A549 (cell line): Measurements from ENCODE around the gene NKD1. TPM values are rescaled to one million over a fixed set of nuclear protein-coding genes. Genes with fewer than 3 reads are reported as not detected.

Experiments
- ATAC-seq, 2 experiments: fragments of 200-7000 bp in 1 of 2; fragments of >200 bp in 1 of 2; cut with Nextera tagmentation in 1 of 2; cut with Tn5 transposase in 1 of 2; 3 replicates each; pipeline versions ENCODE4 v1.8.0 to v1.9.1; 2018 to 2020; ENCODE audit warnings: mild to moderate bottlenecking in 1 of 2, moderate library complexity in 1 of 2
- CTCF ChIA-PET: fragments of 300-600 bp; sonication (Branson Sonifier 250); formaldehyde crosslinking; extraction: SDS; loops from one replicate; lab custom pipeline; 2021; ENCODE audit warnings: antibody characterized with exemption, inconsistent platforms; lab: Yijun Ruan, JAX
- POLR2A ChIA-PET: fragments of 350-600 bp; formaldehyde crosslinking; extraction: SDS; loops from one replicate; lab custom pipeline; 2021; ENCODE audit warnings: antibody characterized with exemption, inconsistent platforms; lab: Yijun Ruan, JAX
- DNase-seq, 2 experiments: peaks; one replicate each; pipeline versions ENCODE4 v3.0.0 to v3.0.0-alpha.2; 2011 to 2016; ENCODE audit warnings: low read depth in 1 of 2, low spot score in 1 of 2
- FAIRE-seq: peaks from 2 replicates; lab custom pipeline; 2011; peaks lifted over from hg19 to GRCh38; lab: Jason Lieb, UNC
- H3K27ac ChIP-seq, 2 experiments: fragments of >200 bp; sonication (Bioruptor Twin); formaldehyde crosslinking; 3 replicates each; pipeline ENCODE4 v1.5.1; 2016 to 2017
- H3K4me1 ChIP-seq: fragments of >200 bp; sonication (Bioruptor Twin); formaldehyde crosslinking; 3 replicates; pipeline ENCODE4 v1.6.1; 2016
- H3K4me2 ChIP-seq: fragments of >200 bp; sonication (Bioruptor Twin); formaldehyde crosslinking; 3 replicates; pipeline ENCODE4 v1.6.1; 2016
- H3K4me3 ChIP-seq: fragments of >200 bp; sonication (Bioruptor Twin); formaldehyde crosslinking; 3 replicates; pipeline ENCODE4 v1.5.1; 2016
- H3K9me3 ChIP-seq: fragments of >200 bp; sonication (Bioruptor Twin); formaldehyde crosslinking; 3 replicates; pipeline ENCODE4 v1.6.1; 2016
- BCL3 ChIP-seq: fragments of >200 bp; sonication (Bioruptor Twin); formaldehyde crosslinking; IDR thresholded peaks from 3 replicates; pipeline ENCODE4 v1.6.1; 2016
- BHLHE40 ChIP-seq: IDR thresholded peaks from 2 replicates; pipeline ENCODE4 v1.6.1; 2012; ENCODE audit warnings: low read depth, low read length, inconsistent platforms
- CBX2 ChIP-seq: fragments of 200-600 bp; sonication (generic); IDR thresholded peaks from 2 replicates; pipeline ENCODE4 v1.6.1; 2016; ENCODE audit warnings: low read depth, mild to moderate bottlenecking, borderline replicate concordance
- CHD2 ChIP-seq: fragments of 150-350 bp; IDR thresholded peaks from 2 replicates; pipeline ENCODE4 v1.6.1; 2014; ENCODE audit warnings: low read length; ENCODE audit not compliant: partially characterized antibody
- CHD4 ChIP-seq: fragments of 200-600 bp; sonication (generic); IDR thresholded peaks from 2 replicates; pipeline ENCODE4 v1.6.1; 2016; ENCODE audit warnings: antibody characterized with exemption, mild to moderate bottlenecking, borderline replicate concordance
- E2F6 ChIP-seq: IDR thresholded peaks from 2 replicates; pipeline ENCODE4 v1.6.1; 2012; ENCODE audit warnings: low read depth, borderline replicate concordance
- EHF ChIP-seq: fragments of 250-450 bp; sonication (Bioruptor Pico); IDR thresholded peaks from 2 replicates; pipeline ENCODE4 v1.5.0; 2020; ENCODE audit warnings: mild to moderate bottlenecking
- EHMT2 ChIP-seq: fragments of 200-600 bp; sonication (generic); IDR thresholded peaks from 2 replicates; pipeline ENCODE4 v1.6.1; 2016; ENCODE audit warnings: antibody characterized with exemption, low read depth, mild to moderate bottlenecking, moderate library complexity
- EP300 ChIP-seq, 2 experiments: fragments of >200 bp; sonication (Bioruptor Twin); formaldehyde crosslinking; IDR thresholded peaks; 2 replicates in 1 of 2; 3 replicates in 1 of 2; pipeline ENCODE4 v1.6.1; 2016 to 2017
- FOSL2 ChIP-seq, 2 experiments: fragments of 450-650 bp in 1 of 2; fragments of >200 bp in 1 of 2; sonication (Bioruptor Twin) in 1 of 2; formaldehyde crosslinking; IDR thresholded peaks; 2 replicates each; pipeline versions ENCODE4 v1.5.0 to v1.6.1; 2016 to 2020; ENCODE audit warnings: mild to moderate bottlenecking in 1 of 2, moderate library complexity in 1 of 2
- FOXS1 ChIP-seq: fragments of 250-450 bp; sonication (Bioruptor Pico); IDR thresholded peaks from 2 replicates; pipeline ENCODE4 v1.5.0; 2020; ENCODE audit warnings: mild to moderate bottlenecking, moderate library complexity
- HES2 ChIP-seq: fragments of >200 bp; sonication (Bioruptor Twin); formaldehyde crosslinking; IDR thresholded peaks from 2 replicates; pipeline ENCODE4 v1.6.1; 2016
- HEYL ChIP-seq: fragments of 250-450 bp; sonication (Bioruptor Pico); IDR thresholded peaks from 2 replicates; pipeline ENCODE4 v1.8.0; 2021; ENCODE audit warnings: mild to moderate bottlenecking, moderate library complexity
- HMGXB4 ChIP-seq: fragments of 250-450 bp; sonication (Bioruptor Pico); IDR thresholded peaks from 2 replicates; pipeline ENCODE4 v1.5.0; 2021; ENCODE audit warnings: mild to moderate bottlenecking, moderate library complexity, borderline replicate concordance
- HOXB13 ChIP-seq: fragments of 250-450 bp; sonication (Bioruptor Pico); IDR thresholded peaks from 2 replicates; pipeline ENCODE4 v1.5.0; 2020; ENCODE audit warnings: low read depth, mild to moderate bottlenecking, moderate library complexity
- JUN ChIP-seq, 2 experiments: fragments of >200 bp; sonication (Bioruptor Twin); formaldehyde crosslinking; IDR thresholded peaks; 2 replicates in 1 of 2; 3 replicates in 1 of 2; pipeline ENCODE4 v1.6.1; 2016 to 2017
- KDM5A ChIP-seq: fragments of 200-600 bp; sonication (generic); IDR thresholded peaks from 2 replicates; pipeline ENCODE4 v1.6.1; 2016; ENCODE audit warnings: antibody characterized with exemption, mild to moderate bottlenecking
- MAFK ChIP-seq: fragments of 450-650 bp; IDR thresholded peaks from 2 replicates; pipeline ENCODE4 v1.6.1; 2014; ENCODE audit not compliant: partially characterized antibody
- MYC ChIP-seq: IDR thresholded peaks from 2 replicates; pipeline ENCODE4 v1.6.1; 2012; ENCODE audit warnings: mild to moderate bottlenecking, inconsistent platforms, low read length, improper control_type of control experiment, borderline replicate concordance
- NFE2L2 ChIP-seq: fragments of 150-350 bp; conservative IDR thresholded peaks from 2 replicates; pipeline ENCODE4 v1.6.1; 2014; ENCODE audit warnings: low read length
- NPAS2 ChIP-seq: fragments of 250-450 bp; sonication (Bioruptor Pico); IDR thresholded peaks from 2 replicates; pipeline ENCODE4 v1.8.0; 2022; ENCODE audit warnings: mild to moderate bottlenecking, moderate library complexity, borderline replicate concordance
- NR3C1 ChIP-seq: fragments of >200 bp; sonication (Bioruptor Twin); formaldehyde crosslinking; IDR thresholded peaks from 3 replicates; pipeline ENCODE4 v1.6.1; 2017
- RCOR1 ChIP-seq: fragments of 150-350 bp; IDR thresholded peaks from 2 replicates; pipeline ENCODE4 v1.6.1; 2014; ENCODE audit warnings: antibody characterized with exemption, low read length, low read depth
- SREBF2 ChIP-seq: fragments of 450-650 bp; IDR thresholded peaks from 2 replicates; pipeline ENCODE4 v1.6.1; 2014; ENCODE audit warnings: mild to moderate bottlenecking, moderate library complexity
- TFCP2L1 ChIP-seq: fragments of 250-450 bp; sonication (Bioruptor Pico); IDR thresholded peaks from 2 replicates; pipeline ENCODE4 v1.5.0; 2021; ENCODE audit warnings: mild to moderate bottlenecking
- TP53 ChIP-seq: fragments of 250-450 bp; sonication (Bioruptor Pico); IDR thresholded peaks from 2 replicates; pipeline ENCODE4 v1.5.0; 2021; ENCODE audit warnings: mild to moderate bottlenecking, moderate library complexity
- ZSCAN20 ChIP-seq: fragments of 250-450 bp; sonication (Bioruptor Pico); IDR thresholded peaks from 2 replicates; pipeline ENCODE4 v1.8.0; 2022; ENCODE audit warnings: mild to moderate bottlenecking, moderate library complexity
- WGBS: methylation state at CpG from one replicate; pipeline ENCODE4 v1.1.6; 2017; ENCODE audit errors: missing lambda C conversion rate; 5-methylcytosine and 5-hydroxymethylcytosine counted together
- polyA plus RNA-seq, 4 experiments: library from polyadenylated mRNA; depleted of rRNA in 3 of 4; stranded (reverse); fragments of >200 nt; fragmentation: RNase III in 1 of 4; extraction: RNeasy Plus Mini Kit Qiagen cat#74134 plus additional on column Dnase treatment in 1 of 4; gene quantifications; 2 replicates in 3 of 4; 3 replicates in 1 of 4; pipeline ENCODE4 v1.2.3, GENCODE V29; 2011 to 2017

NKD1 gene
- polyA plus RNA-seq, 2 of the 4 experiments (the other 2 are of a cell fraction), result 0.10 to 0.19 TPM

- CTCF ChIA-PET, result interaction anchor here (0.9 kb wide), 1 partner anchor 20 kb away, joined by 3 read pairs; no protein-coding TSS in a partner anchor
- Histone ChIP-seq H3K4me2 (no peak overlapping the region), H3K4me1 (0 out of 3 replicates have a peak, but pooled peaks cover 3% of the 10 kb centered on the region), H3K27ac (no peak overlapping the region), H3K4me3 (no peak overlapping the region), H3K9me3 (no peaks in the 10 kb centered on the region)
- WGBS, result 85% methylated on average over 7 of the region's 7 CpGs
- FAIRE-seq (no peak), DNase-seq (no peak), ATAC-seq (no peak)
- POLR2A ChIA-PET, result no interaction called here
- no peak for TF ChIP-seq KDM5A
- TF ChIP-seq TFCP2L1 (CRISPR knock-in tag), result no peak
- TF ChIP-seq HOXB13 (CRISPR knock-in tag), result no peak
- no peak for TF ChIP-seq HMGXB4 (CRISPR knock-in tag)
- TF ChIP-seq NR3C1, result no peak
- no peak for TF ChIP-seq TP53 (CRISPR knock-in tag)
- TF ChIP-seq EP300 (IDR thresholded peaks at IDR 0.05), result no peak
- no peak for TF ChIP-seq SREBF2
- no peak for TF ChIP-seq HES2
- no peak for TF ChIP-seq CHD2
- TF ChIP-seq MAFK, result no peak
- TF ChIP-seq E2F6, result no peak
- no peak for TF ChIP-seq EHMT2
- no peak for TF ChIP-seq FOXS1
- TF ChIP-seq RCOR1, result no peak
- TF ChIP-seq EHF (CRISPR knock-in tag), result no peak
- TF ChIP-seq MYC, result no peak
- TF ChIP-seq NPAS2, result no peak
- no peak for TF ChIP-seq JUN (IDR thresholded peaks at IDR 0.05)
These were observed 65.8 kb downstream of the NKD1 start for GRCh38 chr16:50613964-50614474.

- CTCF ChIA-PET, result interaction anchor here (1.4 kb wide), 1 partner anchor 50 kb away, joined by 3 read pairs; no protein-coding TSS in a partner anchor
- WGBS, result 51% methylated on average over 7 of the region's 7 CpGs
- DNase-seq (no peak), ATAC-seq (no peak), FAIRE-seq (no peak)
- no peaks in the 10 kb centered on the region for H3K9me3 ChIP-seq
- POLR2A ChIA-PET, result no interaction called here
- no peak overlapping the region for H3K4me3 ChIP-seq
- H3K4me2 ChIP-seq, result no peak overlapping the region
- 0 out of 3 replicates have a peak, but pooled peaks cover 3% of the 10 kb centered on the region for H3K4me1 ChIP-seq
- H3K27ac ChIP-seq, result no peak overlapping the region
- TF ChIP-seq TP53 (CRISPR knock-in tag) (no peak), FOXS1 (no peak), FOSL2 (IDR thresholded peaks at IDR 0.05) (no peak), FOSL2 (CRISPR knock-in tag; IDR thresholded peaks at IDR 0.05) (no peak), NFE2L2 (no peak), EHF (CRISPR knock-in tag) (no peak), BCL3 (no peak), BHLHE40 (no peak), HEYL (CRISPR knock-in tag) (no peak), TFCP2L1 (CRISPR knock-in tag) (no peak), EP300 (IDR thresholded peaks at IDR 0.05) (no peak), MYC (no peak), CBX2 (no peak), NR3C1 (no peak), NPAS2 (no peak), EHMT2 (no peak), ZSCAN20 (no peak), HMGXB4 (CRISPR knock-in tag) (no peak), CHD4 (no peak)
- TF ChIP-seq, all 56 proteins: peak for 0
These were observed 66.9 kb downstream of the NKD1 start for GRCh38 chr16:50614955-50615724.
